IMR-90 (cell line): Measurements from ENCODE around the gene ADGRG3. TPM values are rescaled to one million over a fixed set of nuclear protein-coding genes. Genes with fewer than 3 reads are reported as not detected.

ENCODE experiments used
- ATAC-seq: fragments of 200-7000 bp; cut with Tn5 transposase; 2 replicates; pipeline ENCODE4 v1.9.1; 2020; ENCODE audit warnings: low read depth, mild to moderate bottlenecking, moderate library complexity
- BruUV-seq: library from RNA; stranded (reverse); fragments of 400-500 nt; replicated peaks from 2 replicates; lab custom pipeline; 2021; lab: Mats Ljungman, UMichigan
- CTCF ChIA-PET: fragments of 300-600 bp; formaldehyde crosslinking; extraction: SDS; loops from one replicate; lab custom pipeline; 2021; ENCODE audit warnings: antibody characterized with exemption; lab: Yijun Ruan, JAX
- POLR2A ChIA-PET: fragments of 300-600 bp; sonication (Branson Sonifier 250); formaldehyde crosslinking; loops from one replicate; lab custom pipeline; 2022; ENCODE audit warnings: antibody characterized with exemption; ENCODE audit not compliant: unreplicated experiment; lab: Charles Lee
- DNase-seq: peaks from one replicate; pipeline ENCODE4 v3.0.0; 2013
- H2AFZ ChIP-seq: replicated peaks from 2 replicates; pipeline ENCODE3; 2013; ENCODE audit warnings: low read length, mild to moderate bottlenecking; ENCODE audit not compliant: poor library complexity
- H2AK5ac ChIP-seq: 2 replicates; pipeline ENCODE4 v1.6.1; 2013; ENCODE audit warnings: low read depth, low read length, inconsistent platforms
- H2AK9ac ChIP-seq: replicated peaks from 2 replicates; pipeline ENCODE3; 2013; ENCODE audit warnings: mild to moderate bottlenecking, low read depth, low read length, moderate library complexity; ENCODE audit not compliant: poor library complexity
- H2BK120ac ChIP-seq: 2 replicates; pipeline ENCODE4 v1.6.1; 2013; ENCODE audit warnings: low read depth, low read length, inconsistent platforms
- H2BK15ac ChIP-seq: 3 replicates; pipeline ENCODE4 v1.6.1; 2013; ENCODE audit warnings: low read depth, low read length, inconsistent platforms
- H2BK20ac ChIP-seq: 2 replicates; pipeline ENCODE4 v1.6.1; 2013; ENCODE audit warnings: low read depth, mild to moderate bottlenecking, inconsistent platforms, low read length, moderate library complexity
- H2BK5ac ChIP-seq: 2 replicates; pipeline ENCODE4 v1.6.1; 2013; ENCODE audit warnings: mild to moderate bottlenecking, low read depth, low read length, inconsistent platforms; ENCODE audit not compliant: poor library complexity, severe bottlenecking
- H3K14ac ChIP-seq: replicated peaks from 2 replicates; pipeline ENCODE4 v1.6.1; 2013; ENCODE audit warnings: low read depth, low read length, inconsistent platforms
- H3K18ac ChIP-seq: 2 replicates; pipeline ENCODE4 v1.6.1; 2013; ENCODE audit warnings: low read depth, low read length, control low read depth
- H3K23ac ChIP-seq: 2 replicates; pipeline ENCODE4 v1.6.1; 2013; ENCODE audit warnings: low read depth, low read length, inconsistent platforms
- H3K27ac ChIP-seq: 2 replicates; pipeline ENCODE4 v1.5.1; 2013; ENCODE audit warnings: mild to moderate bottlenecking, control low read depth, low read length; ENCODE audit not compliant: insufficient read depth
- H3K27me3 ChIP-seq: 2 replicates; pipeline ENCODE4 v1.6.1; 2013; ENCODE audit warnings: low read length; ENCODE audit not compliant: control insufficient read depth, insufficient read depth
- H3K36me3 ChIP-seq: 2 replicates; pipeline ENCODE4 v1.6.1; 2013; ENCODE audit warnings: low read length, mixed read lengths; ENCODE audit not compliant: control insufficient read depth, insufficient read depth
- H3K4ac ChIP-seq: 2 replicates; pipeline ENCODE4 v1.6.1; 2013; ENCODE audit warnings: low read depth, low read length, inconsistent platforms
- H3K4me1 ChIP-seq: 2 replicates; pipeline ENCODE4 v1.6.1; 2013; ENCODE audit warnings: low read length, mixed read lengths; ENCODE audit not compliant: control insufficient read depth, insufficient read depth
- H3K4me2 ChIP-seq: 2 replicates; pipeline ENCODE4 v1.6.1; 2013; ENCODE audit warnings: low read depth, mild to moderate bottlenecking, control low read depth, low read length, moderate library complexity
- H3K4me3 ChIP-seq: 2 replicates; pipeline ENCODE4 v1.5.1; 2013; ENCODE audit warnings: low read depth, mild to moderate bottlenecking, control low read depth, low read length, moderate library complexity; ENCODE audit not compliant: insufficient read depth
- H3K56ac ChIP-seq: 2 replicates; pipeline ENCODE4 v1.6.1; 2013; ENCODE audit warnings: low read length, inconsistent platforms; ENCODE audit not compliant: insufficient read depth; ENCODE audit errors: extremely low read depth
- H3K79me1 ChIP-seq, 2 experiments: 2 replicates each; pipeline ENCODE4 v1.6.1; 2013; ENCODE audit warnings: low read length in 2 of 2, inconsistent platforms in 1 of 2, low read depth in 1 of 2
- H3K9ac ChIP-seq: 2 replicates; pipeline ENCODE4 v1.6.1; 2013; ENCODE audit warnings: low read depth, low read length, control low read depth
- H3K9me1 ChIP-seq: 2 replicates; pipeline ENCODE4 v1.6.1; 2013; ENCODE audit warnings: low read length, inconsistent platforms; ENCODE audit not compliant: insufficient read depth
- H3K9me3 ChIP-seq: 2 replicates; pipeline ENCODE4 v1.6.1; 2013; ENCODE audit warnings: low read length; ENCODE audit not compliant: control insufficient read depth, insufficient read depth
- H4K20me1 ChIP-seq: 2 replicates; pipeline ENCODE4 v1.6.1; 2013; ENCODE audit warnings: low read length, inconsistent platforms; ENCODE audit not compliant: insufficient read depth
- H4K5ac ChIP-seq: 2 replicates; pipeline ENCODE4 v1.6.1; 2013; ENCODE audit warnings: mild to moderate bottlenecking, low read depth, low read length, control low read depth
- H4K8ac ChIP-seq, 2 experiments: 2 replicates each; pipeline ENCODE4 v1.6.1; 2013; ENCODE audit warnings: low read depth in 2 of 2, low read length in 2 of 2, control low read depth in 1 of 2, inconsistent platforms in 1 of 2
- H4K91ac ChIP-seq: 2 replicates; pipeline ENCODE4 v1.6.1; 2013; ENCODE audit warnings: low read depth, low read length, inconsistent platforms; ENCODE audit not compliant: insufficient read depth
- BHLHE40 ChIP-seq: fragments of 150-350 bp; IDR thresholded peaks from 2 replicates; pipeline ENCODE4 v1.6.1; 2016; ENCODE audit warnings: mild to moderate bottlenecking, low read depth, low read length
- CEBPB ChIP-seq: IDR thresholded peaks from 2 replicates; pipeline ENCODE4 v1.6.1; 2012; ENCODE audit warnings: low read depth, low read length, improper control_type of control experiment
- CHD1 ChIP-seq: IDR thresholded peaks from 2 replicates; pipeline ENCODE4 v1.6.1; 2012; ENCODE audit warnings: low read depth, low read length, improper control_type of control experiment
- MAZ ChIP-seq: IDR thresholded peaks from 2 replicates; pipeline ENCODE4 v1.6.1; 2012; ENCODE audit warnings: low read depth, mild to moderate bottlenecking, low read length, improper control_type of control experiment, moderate library complexity, borderline replicate concordance
- MXI1 ChIP-seq: IDR thresholded peaks from 2 replicates; pipeline ENCODE4 v1.6.1; 2012; ENCODE audit warnings: low read depth, mild to moderate bottlenecking, low read length, moderate library complexity, borderline replicate concordance
- NFE2L2 ChIP-seq: fragments of 150-350 bp; IDR thresholded peaks from 2 replicates; pipeline ENCODE4 v1.6.1; 2016; ENCODE audit warnings: low read depth, mild to moderate bottlenecking, low read length
- RAD21 ChIP-seq: IDR thresholded peaks from 2 replicates; pipeline ENCODE4 v1.6.1; 2012; ENCODE audit warnings: low read length, improper control_type of control experiment
- RCOR1 ChIP-seq: IDR thresholded peaks from 2 replicates; pipeline ENCODE4 v1.6.1; 2012; ENCODE audit warnings: mild to moderate bottlenecking, low read length, improper control_type of control experiment; ENCODE audit not compliant: insufficient replicate concordance
- RFX5 ChIP-seq: IDR thresholded peaks from 2 replicates; pipeline ENCODE4 v1.8.0; 2012; ENCODE audit warnings: low read depth, mild to moderate bottlenecking, low read length, moderate library complexity
- SMC3 ChIP-seq: fragments of 150-350 bp; IDR thresholded peaks from 2 replicates; pipeline ENCODE4 v1.6.1; 2016; ENCODE audit warnings: low read depth, mild to moderate bottlenecking, antibody characterized with exemption, low read length, moderate library complexity
- WGBS, 2 experiments: methylation state at CpG; one replicate each; pipeline versions ENCODE4 v1.1.5 to v1.1.7; 2013; ENCODE audit warnings: missing lambda C conversion rate in 2 of 2; ENCODE audit not compliant: insufficient read length in 1 of 2; ENCODE audit errors: extremely low coverage in 2 of 2; 5-methylcytosine and 5-hydroxymethylcytosine counted together
- dilution Hi-C: fragments of 300-500 bp; cut with HindIII; formaldehyde crosslinking; loops from one replicate; pipeline ENCODE4 v1.14.3; 2018; ENCODE audit warnings: low sequenced_read_pairs; ENCODE audit not compliant: unreplicated experiment
- in situ Hi-C: fragments of 300-500 bp; cut with MboI; formaldehyde crosslinking; loops from 3 replicates; pipeline ENCODE4 v1.14.3; 2019; ENCODE audit warnings: low sequenced_read_pairs, inconsistent platforms, mixed read lengths
- intact Hi-C: fragments of 100-400 bp; cut with micrococcal nuclease; formaldehyde crosslinking; loops from 2 replicates; pipeline ENCODE4 v1.10.0; 2022
- polyA plus RNA-seq, 3 experiments: library from polyadenylated mRNA; depleted of rRNA; stranded (reverse); fragments of >200 nt; gene quantifications; 2 replicates each; pipeline ENCODE4 v1.2.3, GENCODE V29; 2012; ENCODE audit warnings: low replicate concordance in 1 of 3
- total RNA-seq: library from RNA; depleted of rRNA; stranded (reverse); fragments of >200 nt; gene quantifications from 2 replicates; pipeline ENCODE4 v1.2.3, GENCODE V29; 2012
- TF ChIP-seq, protein P1 (sequence below): fragments of 150-350 bp; IDR thresholded peaks from 2 replicates; pipeline ENCODE4 v1.6.1; 2017; ENCODE audit warnings: mild to moderate bottlenecking, antibody characterized with exemption, low read length, low read depth

The ADGRG3 gene
- total and polyA plus RNA-seq, 2 of the 4 experiments (the other 2 are of a cell fraction) = not detected

DNA sequence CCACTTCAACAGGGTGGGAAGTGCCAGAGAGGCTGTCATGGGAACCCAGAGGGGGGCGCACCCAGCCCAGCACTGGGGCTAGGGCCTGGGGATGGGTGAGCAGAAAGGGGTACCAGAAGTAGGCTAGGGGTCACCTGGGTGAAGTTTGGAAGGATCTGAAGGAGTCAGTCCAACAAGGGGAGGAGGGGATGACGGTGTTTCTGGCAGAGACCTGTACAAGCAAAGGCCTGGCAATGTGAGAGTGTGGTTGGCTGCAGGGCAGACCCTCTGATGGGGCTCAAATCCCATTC lies 54.0 kb downstream of the ADGRG3 start:
- Histone ChIP-seq H3K27ac (no peak overlapping the region), H3K79me1 (no peaks in the 10 kb centered on the region), H2BK20ac (no peak overlapping the region), H4K91ac (no peak overlapping the region), H3K4me2 (no peak overlapping the region), H3K36me3 (no peaks in the 10 kb centered on the region), H3K27me3 (peaks cover 18% of the 10 kb centered on the region), H3K18ac (no peak overlapping the region), H4K8ac (no peak overlapping the region), H4K20me1 (no peaks in the 10 kb centered on the region), H2BK15ac (no peak overlapping the region), H2AK9ac (no peak overlapping the region), H3K56ac (no peak overlapping the region), H3K9me1 (no peaks in the 10 kb centered on the region), H3K9ac (no peak overlapping the region), H2AFZ (no peak overlapping the region), H3K14ac (no peak overlapping the region), H3K4ac (no peak overlapping the region), H3K4me1 (no peaks in the 10 kb centered on the region), H4K5ac (no peak overlapping the region), H3K4me3 (no peak overlapping the region), H3K9me3 (no peaks in the 10 kb centered on the region), H2AK5ac (no peak overlapping the region), H2BK120ac (no peak overlapping the region), H3K23ac (no peak overlapping the region), H2BK5ac (no peak overlapping the region)
- dilution Hi-C loops = no loop called here
- DNase-seq = no peak
- no peak for ATAC-seq
- BruUV-seq = no TSS peak
- TF ChIP-seq MAZ (no peak), SMC3 (no peak), RFX5 (no peak), CHD1 (no peak), RAD21 (no peak), BHLHE40 (no peak), CEBPB (no peak), MXI1 (no peak), NFE2L2 (no peak), RCOR1 (no peak)
- TF ChIP-seq, protein P1, sequence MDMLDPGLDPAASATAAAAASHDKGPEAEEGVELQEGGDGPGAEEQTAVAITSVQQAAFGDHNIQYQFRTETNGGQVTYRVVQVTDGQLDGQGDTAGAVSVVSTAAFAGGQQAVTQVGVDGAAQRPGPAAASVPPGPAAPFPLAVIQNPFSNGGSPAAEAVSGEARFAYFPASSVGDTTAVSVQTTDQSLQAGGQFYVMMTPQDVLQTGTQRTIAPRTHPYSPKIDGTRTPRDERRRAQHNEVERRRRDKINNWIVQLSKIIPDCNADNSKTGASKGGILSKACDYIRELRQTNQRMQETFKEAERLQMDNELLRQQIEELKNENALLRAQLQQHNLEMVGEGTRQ = no peak
- CTCF ChIA-PET = no interaction called here
- POLR2A ChIA-PET = no interaction called here
- in situ Hi-C loops = no loop called here
- intact Hi-C loops = no loop called here
- WGBS, 2 experiments = no CpG with 5 or more reads among the region's 2 CpGs
